Right renal cortex interstitium (tissue), 3 donors: ENCODE data around the gene RAB1A. TPM values are rescaled to one million over a fixed set of nuclear protein-coding genes. Genes with fewer than 3 reads are reported as not detected.
"Not testable (repeated sequence)": the region's sequence is repeated elsewhere in the genome, so short reads cannot be mapped to it uniquely, and the experiment has no call there.

Experiments
- DNase-seq, 3 donors: peaks; one replicate each; pipeline ENCODE4 v3.0.0-alpha.2; 2013; ENCODE audit warnings: low read depth in 3 of 3, low spot score in 2 of 3
- polyA plus RNA-seq, 3 donors: library from polyadenylated mRNA; unstranded; fragments of 120-200 nt; gene quantifications; one replicate each; pipeline ENCODE4 v1.2.1, GENCODE V29; 2013; ENCODE audit not compliant: insufficient read length in 3 of 3

Gene RAB1A
- polyA plus RNA-seq, 3 donors: 268 to 288 (median 277) TPM

- DNase-seq: no peak
Measured at GRCh38 chr2:65137197-65137775, 7.4 kb upstream of the RAB1A start.

- no peak for DNase-seq
Measured at GRCh38 chr2:65136253-65136652, 6.3 kb upstream of the RAB1A start.

GRCh38 chr2:65134158-65134557 is 4.3 kb upstream of the RAB1A start:
- DNase-seq: no peak

- no peak for DNase-seq
Measured at GRCh38 chr2:65133626-65134025, 3.7 kb upstream of the RAB1A start.

DNA sequence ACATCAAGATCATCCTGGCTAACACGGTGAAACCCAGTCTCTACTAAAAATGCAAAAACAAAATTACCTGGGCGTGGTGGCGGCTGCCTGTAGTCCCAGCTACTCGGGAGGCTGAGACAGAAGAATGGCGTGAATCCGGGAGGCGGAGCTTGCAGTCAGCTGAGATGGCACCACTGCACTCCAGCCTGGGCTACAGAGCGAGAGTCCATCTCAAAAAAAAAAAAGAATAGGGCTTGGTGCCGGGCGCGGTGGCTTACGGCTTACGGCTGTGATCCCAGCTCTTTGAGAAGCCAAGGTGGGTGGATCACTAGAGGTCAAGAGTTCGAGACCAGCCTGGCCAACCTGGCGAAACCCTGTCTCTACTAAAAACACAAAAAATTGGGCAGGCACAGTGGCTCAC is 3.0 kb upstream of the RAB1A start:
- not testable (repeated sequence) for DNase-seq

DNA sequence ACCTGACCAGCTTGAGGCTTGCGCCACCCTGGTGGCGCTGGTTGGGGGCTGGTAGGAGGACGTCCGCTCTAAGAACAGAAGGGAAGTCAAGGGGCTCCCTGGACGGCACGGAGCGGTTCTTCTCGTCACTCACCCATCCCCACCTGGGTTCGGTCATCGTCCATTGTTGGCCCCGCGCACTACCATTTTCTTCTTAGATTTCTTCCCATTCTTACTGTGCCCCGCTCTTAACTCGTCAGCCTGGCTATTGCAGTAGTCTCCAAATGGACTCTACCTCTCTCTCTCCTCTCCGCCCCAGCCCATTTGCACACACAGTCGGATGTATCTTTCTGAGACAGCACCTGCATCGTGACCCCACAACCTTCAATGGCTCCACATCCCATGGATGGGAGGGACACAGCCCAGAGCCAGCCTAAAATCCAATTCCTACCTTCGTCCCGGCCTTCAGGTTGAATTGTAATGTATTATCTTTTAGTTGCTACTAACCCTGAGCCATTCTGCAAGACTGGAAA is 814 bp upstream of the RAB1A start:
- peak in 2 of 3 donors; percentile 40 to 62 for DNase-seq

- peak in 2 of 3 donors; percentile 26 to 29 for DNase-seq
Measured at GRCh38 chr2:65129286-65129825, 550 bp downstream of the RAB1A start.

- no peak for DNase-seq
Measured at GRCh38 chr2:65128297-65129190, 1.4 kb downstream of the RAB1A start.

DNA sequence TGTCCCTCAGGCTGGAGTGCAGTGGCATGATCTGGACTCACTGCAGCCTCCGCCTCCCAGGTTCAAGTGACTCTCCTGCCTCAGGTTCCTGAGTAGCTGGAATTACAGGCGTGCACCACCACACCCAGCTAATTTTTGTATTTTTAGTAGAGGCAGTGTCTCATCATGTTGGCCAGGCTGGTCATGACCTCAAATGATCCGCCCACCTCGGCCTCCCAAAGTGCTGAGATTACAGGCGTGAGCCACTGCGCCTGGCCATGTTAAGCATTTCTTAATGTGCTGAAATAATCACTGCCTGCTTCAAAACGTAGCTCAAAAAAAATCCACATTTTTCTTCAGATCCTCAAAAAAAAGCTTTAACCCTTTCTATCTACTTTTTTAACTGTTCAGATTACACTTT is 4.4 kb downstream of the RAB1A start:
- DNase-seq: not testable (repeated sequence)

DNA sequence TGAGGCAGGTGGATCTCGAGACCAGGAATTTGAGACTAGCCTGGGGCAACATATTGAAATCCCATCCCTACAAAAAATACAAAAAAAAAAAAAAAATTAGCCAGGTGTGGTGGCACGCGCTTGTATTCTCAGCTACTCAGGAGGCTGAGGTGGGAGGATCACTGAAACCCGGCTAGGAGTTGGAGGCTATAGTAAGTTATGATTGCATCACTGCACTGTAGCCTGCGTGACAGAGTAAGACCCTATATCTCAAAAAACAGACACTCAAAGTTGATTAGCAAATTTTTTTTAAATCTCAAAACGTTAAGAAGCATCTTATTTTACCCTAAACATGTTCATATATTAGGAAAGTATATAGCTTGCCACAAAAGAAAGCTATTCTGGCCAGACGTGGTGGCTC is 7.6 kb downstream of the RAB1A start:
- no peak for DNase-seq

- DNase-seq: no peak
Measured at GRCh38 chr2:65120990-65121693, 8.8 kb downstream of the RAB1A start.

DNA sequence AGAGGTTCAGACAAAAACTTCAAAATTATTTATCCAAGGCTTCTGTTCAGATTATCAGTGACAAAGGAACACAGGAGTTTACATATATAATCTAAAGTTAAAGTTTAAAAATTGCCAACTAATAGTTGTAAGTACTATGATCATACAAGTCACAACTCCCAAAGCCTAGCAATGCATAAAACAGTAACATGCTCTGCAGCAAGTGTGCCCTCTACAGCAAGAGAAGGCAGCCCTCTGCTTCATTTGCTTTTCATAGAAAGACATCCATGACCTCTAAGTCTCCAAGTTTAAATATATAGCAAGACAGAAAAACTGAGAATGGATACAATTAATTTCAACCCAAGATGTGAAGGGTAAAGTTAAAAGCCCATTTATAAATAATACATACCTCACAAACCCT is 13.3 kb downstream of the RAB1A start:
- DNase-seq: no peak

- no peak for DNase-seq
Measured at GRCh38 chr2:65114921-65115320, 15.0 kb downstream of the RAB1A start.

- no peak for DNase-seq
Measured at GRCh38 chr2:65113816-65114215, 16.1 kb downstream of the RAB1A start.

DNA sequence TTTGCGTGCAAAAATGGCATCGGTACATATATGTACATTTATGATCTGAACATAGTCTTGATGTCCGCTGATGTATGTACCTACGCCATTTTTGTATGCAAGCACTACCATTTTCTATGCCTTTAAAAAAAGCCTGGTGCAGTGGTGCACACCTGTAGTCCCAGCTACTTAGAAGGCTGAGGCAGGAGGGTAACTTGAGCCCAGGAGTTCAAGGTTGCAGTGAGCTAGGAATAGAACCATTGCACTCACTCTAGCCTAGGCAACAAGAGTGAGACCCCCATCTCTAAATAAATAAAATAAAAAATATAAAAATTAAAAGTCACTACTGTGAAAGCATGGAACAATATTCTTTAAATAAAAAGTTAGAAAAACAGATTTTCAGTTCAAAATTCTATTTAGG is 16.7 kb downstream of the RAB1A start:
- DNase-seq: no peak

- no peak for DNase-seq
Measured at GRCh38 chr2:65112633-65113032, 17.3 kb downstream of the RAB1A start.

- no peak for DNase-seq
Measured at GRCh38 chr2:65108780-65109179, 21.1 kb downstream of the RAB1A start.

GRCh38 chr2:65107530-65107929 is 22.4 kb downstream of the RAB1A start:
- no peak for DNase-seq

DNA sequence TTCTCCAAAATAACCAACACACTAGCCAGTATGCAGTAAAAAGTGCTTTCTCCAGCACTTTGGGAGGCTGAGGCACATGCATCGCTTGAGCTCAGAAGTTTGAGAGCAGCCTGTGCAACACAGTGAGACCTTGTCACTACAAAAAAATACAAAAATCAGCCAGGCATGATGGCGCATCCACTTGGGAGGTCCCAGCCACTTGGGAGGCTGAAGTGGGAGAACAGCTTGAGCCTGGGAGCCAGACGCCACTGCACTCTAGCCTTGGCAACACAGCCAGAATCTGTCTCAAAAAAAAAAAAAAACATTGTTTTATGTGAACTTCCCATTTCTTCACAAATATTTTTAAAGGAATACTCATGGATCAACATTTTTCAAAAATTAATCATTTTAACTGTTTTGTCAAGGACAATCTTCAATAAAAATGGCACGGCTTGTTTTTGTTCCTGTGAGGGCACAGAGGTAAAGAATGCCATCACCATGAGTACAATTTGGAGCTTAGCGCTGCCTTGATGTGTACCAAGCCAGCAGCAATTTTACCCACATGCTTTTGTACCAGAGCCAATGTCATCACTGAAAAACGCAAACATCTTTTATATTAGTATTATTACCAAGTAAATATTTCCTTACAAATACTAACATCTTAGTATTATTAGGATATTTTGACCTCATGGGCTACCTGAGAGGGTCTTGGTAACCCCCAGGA is 26.7 kb downstream of the RAB1A start:
- DNase-seq: peak in 1 of 3 donors; percentile 19

GRCh38 chr2:65101071-65101470 is 28.8 kb downstream of the RAB1A start:
- DNase-seq: no peak
